Astrocyte of the spinal cord (primary cell): ENCODE measurements around the gene SHLD1.
"Not testable (repeated sequence)": the region's sequence is repeated elsewhere in the genome, so short reads cannot be mapped to it uniquely, and the experiment has no call there.

Source experiments
- DNase-seq: peaks from one replicate; pipeline ENCODE4 v3.0.0; 2011; ENCODE audit warnings: low read depth, low spot score
- H3K4me3 ChIP-seq: 2 replicates; pipeline ENCODE4 v1.5.1; 2011; ENCODE audit warnings: low read depth, mild to moderate bottlenecking, low read length, moderate library complexity
- in situ Hi-C: cut with HindIII; loops from 2 replicates; pipeline ENCODE4 v1.10.0; 2017; ENCODE audit warnings: low sequenced_read_pairs
- TF ChIP-seq, protein P1 (sequence below): IDR thresholded peaks from 2 replicates; pipeline ENCODE4 v1.5.1; 2012; ENCODE audit warnings: low read depth, mild to moderate bottlenecking, low read length, inconsistent platforms

The SHLD1 gene

DNA sequence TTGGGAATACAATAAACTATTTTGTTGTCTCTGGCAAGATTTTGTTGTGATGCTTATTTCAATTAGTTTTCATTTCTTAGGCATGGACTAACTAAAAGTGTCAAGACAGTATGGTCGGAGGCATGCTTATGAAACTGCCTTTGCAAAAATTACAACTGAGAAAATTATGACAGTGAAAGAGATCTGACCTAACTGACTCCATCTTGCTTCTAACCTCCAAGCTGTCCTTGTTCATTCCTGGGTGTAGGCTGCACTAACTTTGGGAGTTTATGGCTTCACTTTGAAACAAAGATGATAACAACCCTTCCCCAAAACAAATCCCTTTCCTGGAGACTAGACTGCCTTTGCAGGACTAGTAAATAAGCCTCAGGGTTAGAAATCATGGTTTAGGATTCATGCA lies 4.1 kb upstream of the SHLD1 start:
- no peak overlapping the region for H3K4me3 ChIP-seq
- DNase-seq: no peak
- TF ChIP-seq, protein P1, sequence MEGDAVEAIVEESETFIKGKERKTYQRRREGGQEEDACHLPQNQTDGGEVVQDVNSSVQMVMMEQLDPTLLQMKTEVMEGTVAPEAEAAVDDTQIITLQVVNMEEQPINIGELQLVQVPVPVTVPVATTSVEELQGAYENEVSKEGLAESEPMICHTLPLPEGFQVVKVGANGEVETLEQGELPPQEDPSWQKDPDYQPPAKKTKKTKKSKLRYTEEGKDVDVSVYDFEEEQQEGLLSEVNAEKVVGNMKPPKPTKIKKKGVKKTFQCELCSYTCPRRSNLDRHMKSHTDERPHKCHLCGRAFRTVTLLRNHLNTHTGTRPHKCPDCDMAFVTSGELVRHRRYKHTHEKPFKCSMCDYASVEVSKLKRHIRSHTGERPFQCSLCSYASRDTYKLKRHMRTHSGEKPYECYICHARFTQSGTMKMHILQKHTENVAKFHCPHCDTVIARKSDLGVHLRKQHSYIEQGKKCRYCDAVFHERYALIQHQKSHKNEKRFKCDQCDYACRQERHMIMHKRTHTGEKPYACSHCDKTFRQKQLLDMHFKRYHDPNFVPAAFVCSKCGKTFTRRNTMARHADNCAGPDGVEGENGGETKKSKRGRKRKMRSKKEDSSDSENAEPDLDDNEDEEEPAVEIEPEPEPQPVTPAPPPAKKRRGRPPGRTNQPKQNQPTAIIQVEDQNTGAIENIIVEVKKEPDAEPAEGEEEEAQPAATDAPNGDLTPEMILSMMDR: no peak
- in situ Hi-C loops: no loop called here

DNA sequence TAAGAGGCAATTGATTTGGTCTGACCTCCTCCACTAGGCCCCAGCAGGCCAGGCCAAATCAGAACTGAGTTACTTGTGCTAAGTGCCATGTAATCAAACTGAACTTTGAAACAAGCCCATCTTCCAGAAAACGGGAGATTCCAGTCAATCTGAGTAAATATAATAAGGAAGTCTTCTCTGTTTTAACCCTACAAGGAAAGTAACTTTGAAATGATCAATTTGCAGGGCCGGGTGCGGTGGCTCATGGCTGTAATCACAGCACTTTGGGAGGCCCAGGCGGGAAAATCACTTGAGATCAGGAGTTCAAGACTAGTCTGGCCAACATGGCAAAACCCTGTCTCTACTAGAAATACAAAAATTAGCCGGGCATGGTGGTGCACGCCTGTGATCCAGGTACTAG lies 2.0 kb upstream of the SHLD1 start:
- in situ Hi-C loops: no loop called here
- TF ChIP-seq, protein P1: no peak
- no peak for DNase-seq
- H3K4me3 ChIP-seq: no peak overlapping the region

DNA sequence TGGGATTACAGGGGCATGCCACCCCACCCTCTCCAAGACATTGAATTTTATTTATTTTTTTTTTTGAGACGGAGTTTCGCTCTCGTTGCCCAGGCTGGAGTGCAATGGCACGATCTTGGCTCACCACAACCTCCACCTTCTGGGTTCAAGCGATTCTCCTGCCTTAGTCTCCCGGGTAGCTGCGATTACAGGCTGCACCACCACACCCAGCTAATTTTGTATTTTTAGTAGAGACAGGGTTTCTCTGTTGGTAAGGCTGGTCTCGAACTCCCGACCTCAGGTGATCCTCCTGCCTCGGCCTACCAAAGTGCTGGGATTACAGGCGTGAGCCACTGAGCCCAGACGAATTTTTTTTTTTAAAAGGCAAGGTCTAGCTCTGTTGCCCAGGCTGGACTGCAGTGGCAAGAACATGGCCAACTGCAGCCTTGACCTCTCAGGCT lies 669 bp upstream of the SHLD1 start:
- DNase-seq, H3K4me3 ChIP-seq, in situ Hi-C loops: not testable (repeated sequence)

DNA sequence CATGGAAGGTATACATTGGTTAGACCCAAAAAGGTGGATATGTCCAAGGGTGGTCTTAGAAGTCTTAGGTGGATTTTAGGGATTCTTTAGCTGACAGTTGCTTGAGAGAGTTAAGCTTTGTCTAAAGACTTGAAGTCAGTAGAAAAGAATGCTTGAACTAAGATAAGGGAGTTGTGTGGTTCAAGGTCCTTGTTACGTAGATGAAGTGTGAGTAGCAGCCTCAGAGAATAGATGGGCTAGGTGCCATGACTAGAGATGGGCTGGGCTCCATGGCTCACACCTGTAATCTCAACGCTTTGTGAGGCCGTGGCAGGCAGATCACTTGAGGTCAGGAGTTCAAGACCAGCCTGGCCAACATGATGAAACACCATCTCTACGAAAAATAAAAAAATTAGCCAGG lies 1.7 kb downstream of the SHLD1 start:
- no peak overlapping the region for H3K4me3 ChIP-seq

DNA sequence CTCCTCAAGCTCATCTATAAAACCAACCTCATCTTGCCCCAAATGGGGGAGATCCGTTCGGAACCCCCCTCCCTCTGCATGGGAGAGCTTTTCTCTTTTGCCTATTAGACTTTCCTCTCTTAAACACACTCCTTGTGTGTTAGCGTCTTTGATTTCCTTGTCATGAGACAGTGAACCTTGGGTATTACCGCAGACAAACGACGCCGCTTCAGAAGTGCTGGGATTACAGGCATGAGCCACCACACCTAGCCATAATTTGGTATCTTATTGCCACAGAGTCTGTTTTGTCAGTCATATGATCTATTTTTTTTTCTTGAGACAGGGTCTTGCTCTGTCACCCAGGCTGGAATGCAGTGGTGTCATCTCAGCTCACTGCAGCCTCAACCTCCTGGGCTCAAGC lies 3.6 kb downstream of the SHLD1 start:
- DNase-seq: no peak
- TF ChIP-seq, protein P1: no peak
- H3K4me3 ChIP-seq: no peak overlapping the region
- in situ Hi-C loops: no loop called here

More for the DNA sequence above, 1.7 kb downstream of the SHLD1 start:
- TF ChIP-seq, protein P1: no peak
- no peak for DNase-seq
- in situ Hi-C loops: no loop called here

DNA sequence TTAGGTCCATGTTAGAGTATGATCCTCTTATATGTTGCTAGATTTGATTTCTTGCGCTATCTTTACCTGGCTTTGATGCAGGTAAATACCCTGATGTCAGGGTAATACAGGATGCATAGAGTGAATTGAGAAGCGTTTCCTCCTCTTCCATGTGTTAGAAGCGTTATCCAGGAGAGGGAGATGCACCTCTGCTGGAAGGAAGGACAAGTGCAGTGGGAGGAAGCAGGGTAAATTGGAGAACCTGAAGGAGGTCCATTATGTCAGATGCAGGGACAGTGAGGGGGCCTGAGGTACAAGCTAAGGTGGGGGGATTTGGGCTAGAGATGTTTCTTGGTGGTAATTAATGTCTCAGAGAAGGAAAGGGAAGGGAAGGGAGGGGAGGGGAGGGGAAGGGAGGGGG lies 7.7 kb downstream of the SHLD1 start:
- DNase-seq: no peak
- TF ChIP-seq, protein P1: no peak
- no peak overlapping the region for H3K4me3 ChIP-seq
- in situ Hi-C loops: no loop called here

DNA sequence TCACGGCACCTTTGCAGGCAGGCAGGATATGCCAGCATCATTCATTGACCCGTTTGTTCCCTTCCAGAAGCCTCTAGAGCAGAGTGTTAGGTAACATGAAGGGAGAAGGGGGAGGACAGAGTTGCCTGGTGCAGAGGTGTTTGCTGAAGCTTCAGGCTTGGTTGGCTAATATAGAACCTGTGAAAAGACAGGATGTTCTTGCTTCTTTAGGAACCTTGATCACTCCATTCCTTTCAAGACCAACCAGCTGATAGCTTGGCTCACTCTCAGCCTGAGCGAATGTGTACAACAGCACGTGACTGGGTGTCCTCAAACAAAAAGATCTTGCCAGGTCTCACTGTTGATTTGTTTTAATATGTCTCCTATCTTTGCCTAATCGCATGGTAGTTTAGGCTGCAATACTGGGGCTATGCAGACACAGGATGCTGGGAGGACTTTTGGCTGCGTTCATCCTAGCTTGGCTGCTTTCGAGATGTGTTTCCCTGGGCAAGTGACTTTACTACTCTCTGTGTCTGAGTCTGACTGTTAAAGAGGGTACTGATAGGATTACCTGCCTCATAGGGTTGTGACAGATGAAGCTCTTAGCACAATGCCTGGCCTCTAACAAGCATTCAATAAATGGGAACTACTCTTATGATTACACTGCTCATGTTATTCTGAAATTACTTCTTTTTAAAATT lies 16.0 kb downstream of the SHLD1 start:
- TF ChIP-seq, protein P1: no peak
- no peak for DNase-seq
- H3K4me3 ChIP-seq: no peak overlapping the region
- in situ Hi-C loops: no loop called here
